NCI-H2107 (cell line): Measurements from ENCODE around the gene PRICKLE3.

Experiments
- DNase-seq: peaks from one replicate; lab custom pipeline; 2025; lab: John Stamatoyannopoulos, UW

The PRICKLE3 gene

GRCh38 chrX:49205443-49205842 is 19.3 kb upstream of the PRICKLE3 start:
- DNase-seq: no peak

GRCh38 chrX:49204709-49205108 is 18.5 kb upstream of the PRICKLE3 start:
- no peak for DNase-seq

DNA sequence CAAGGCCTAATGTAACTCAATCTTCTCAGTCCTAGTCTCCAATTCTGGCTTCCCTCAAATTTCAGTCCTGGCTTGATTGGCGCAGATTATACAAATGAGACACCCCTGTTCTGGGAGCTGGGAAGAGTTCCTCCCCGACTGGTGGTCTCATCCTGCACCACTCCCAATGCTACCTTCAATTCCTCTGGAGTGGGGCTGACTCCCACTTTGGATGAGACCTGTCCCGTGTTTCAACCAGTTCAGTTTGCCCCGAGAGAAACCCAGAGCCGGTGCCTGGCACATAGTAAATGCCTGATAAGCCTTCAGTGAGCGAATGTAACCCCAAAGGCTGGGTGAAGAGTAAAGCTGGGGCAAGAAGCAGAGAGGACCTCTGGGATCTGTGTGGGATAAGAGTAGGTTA is 17.8 kb upstream of the PRICKLE3 start:
- DNase-seq: no peak

DNA sequence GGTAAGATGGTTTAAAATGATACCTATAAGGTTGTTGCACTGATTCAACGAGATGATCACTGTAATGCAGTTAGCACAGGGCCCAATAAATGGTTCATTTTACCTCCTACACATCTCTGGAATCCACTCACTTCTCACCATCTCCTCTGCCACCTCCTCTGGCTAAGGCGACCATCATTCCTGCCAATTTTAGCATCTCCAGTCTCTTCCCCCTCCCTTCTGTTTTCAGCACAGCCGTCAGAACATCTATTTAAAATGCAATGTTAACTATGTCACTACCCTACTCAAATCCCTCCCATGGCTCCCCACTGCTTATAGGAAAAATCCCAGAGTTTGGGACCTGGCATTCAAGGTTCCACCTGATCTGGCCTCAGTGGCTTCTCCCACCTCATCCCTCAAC is 17.4 kb upstream of the PRICKLE3 start:
- no peak for DNase-seq

- no peak for DNase-seq
These were observed 15.8 kb upstream of the PRICKLE3 start for GRCh38 chrX:49202022-49202421.

DNA sequence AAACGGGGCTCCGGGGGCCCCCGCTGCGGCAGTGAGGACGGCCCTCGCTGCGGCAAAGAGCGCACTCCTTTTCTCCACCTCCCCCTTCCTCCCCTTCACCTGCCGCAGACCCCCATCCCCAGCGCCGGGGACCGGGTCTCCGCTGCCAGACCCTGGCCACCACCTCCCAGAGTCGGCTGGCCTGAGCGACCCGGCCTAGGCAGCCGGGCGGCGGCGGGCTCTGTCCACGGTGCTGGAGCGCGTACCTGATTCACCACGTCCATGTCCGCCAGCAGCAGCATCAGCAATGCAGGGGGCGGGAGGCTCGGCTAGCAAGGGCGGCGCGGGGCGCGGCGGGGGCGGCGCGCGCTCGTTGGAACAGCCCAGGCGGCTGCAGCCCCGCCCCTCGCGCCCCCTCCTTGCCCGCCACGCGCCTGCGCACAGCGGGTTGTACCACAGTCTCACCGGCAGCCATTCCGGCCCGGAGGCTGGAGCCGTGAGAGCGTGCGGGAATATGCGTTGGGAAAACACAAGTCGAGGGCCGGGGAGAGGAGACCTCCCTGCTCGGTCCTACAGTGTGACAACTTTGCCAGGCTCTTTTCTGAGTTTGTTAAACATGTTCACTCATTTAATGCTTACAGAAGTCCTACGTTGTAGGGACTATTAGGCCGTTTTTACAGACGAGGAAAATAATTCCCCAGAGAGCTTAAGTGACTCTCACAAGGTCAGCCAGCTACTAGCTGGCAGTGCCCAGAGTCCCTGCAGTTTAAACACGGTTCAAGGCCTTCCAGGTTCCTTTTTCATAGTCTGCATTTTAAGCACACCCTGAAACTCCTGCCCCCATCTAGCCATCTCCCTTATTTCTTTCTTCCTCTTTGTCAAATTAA is 14.0 kb upstream of the PRICKLE3 start, which contains the start of gene SYP:
Gene SYP, minus strand, starts transcription at position 288 of the 866 bp plus-strand sequence. Its CDS starts 7 bp downstream, at position 281.
- DNase-seq: peak; percentile 80

- DNase-seq: no peak
These were observed 13.1 kb upstream of the PRICKLE3 start for GRCh38 chrX:49199315-49199595.

DNA sequence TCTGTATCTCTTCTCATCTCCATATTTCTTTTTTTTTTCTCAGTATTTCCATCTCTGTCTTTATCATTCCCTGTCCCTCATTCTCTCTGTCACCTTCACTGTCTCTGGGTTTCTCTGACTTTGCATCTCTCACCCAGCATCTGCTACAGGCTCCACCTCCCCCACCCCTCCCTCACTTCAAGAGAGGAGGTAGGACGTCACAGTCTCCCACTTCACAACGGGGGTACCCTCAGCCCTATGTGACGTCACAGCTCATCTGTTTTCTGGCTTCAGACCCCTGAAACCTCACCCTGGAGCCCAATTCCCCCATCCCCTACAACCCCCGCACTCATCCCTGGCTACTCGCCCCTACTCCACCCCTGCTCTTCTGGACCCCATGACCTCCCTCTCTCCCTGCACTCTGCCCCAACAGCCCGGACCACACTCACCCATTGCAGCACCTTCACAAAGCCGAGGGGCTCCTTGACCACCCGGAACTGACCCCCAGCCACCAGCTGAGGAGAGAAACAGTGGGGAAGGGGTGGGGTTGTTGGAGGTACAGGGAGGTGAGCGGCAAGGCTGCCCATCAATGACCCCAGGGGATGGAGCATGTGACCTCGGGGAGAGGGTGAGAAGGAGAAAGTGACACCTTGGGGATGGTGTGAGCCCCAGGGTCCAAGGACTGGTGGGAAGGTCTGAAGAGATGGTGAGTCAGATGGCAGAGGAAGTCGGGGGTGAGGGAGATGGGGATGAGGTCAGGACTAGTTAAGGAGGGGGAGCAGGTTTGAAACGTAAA is 12.6 kb upstream of the PRICKLE3 start:
- DNase-seq: no peak

GRCh38 chrX:49197543-49198087 is 11.4 kb upstream of the PRICKLE3 start:
- no peak for DNase-seq

DNA sequence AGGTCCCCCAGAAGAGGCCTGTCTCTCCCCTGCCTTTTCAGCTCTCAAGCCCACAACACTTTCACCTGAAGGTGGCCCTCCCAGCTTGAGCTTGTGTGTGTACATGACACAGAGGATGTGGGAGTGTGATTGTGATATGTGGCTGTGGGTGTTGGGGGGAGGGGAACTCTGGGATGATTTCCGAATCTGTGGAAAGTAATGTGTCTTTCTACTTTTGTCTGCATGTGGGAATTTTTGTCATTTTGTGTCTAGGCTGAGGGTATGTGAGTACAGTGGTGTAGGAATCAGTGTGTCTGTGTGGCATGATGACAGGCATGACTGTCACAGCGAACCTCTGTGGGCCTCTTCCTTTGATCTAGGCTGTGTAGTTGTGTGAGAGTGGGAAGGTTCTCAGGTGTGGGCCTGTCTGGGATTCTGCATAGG is 7.4 kb upstream of the PRICKLE3 start:
- DNase-seq: no peak

DNA sequence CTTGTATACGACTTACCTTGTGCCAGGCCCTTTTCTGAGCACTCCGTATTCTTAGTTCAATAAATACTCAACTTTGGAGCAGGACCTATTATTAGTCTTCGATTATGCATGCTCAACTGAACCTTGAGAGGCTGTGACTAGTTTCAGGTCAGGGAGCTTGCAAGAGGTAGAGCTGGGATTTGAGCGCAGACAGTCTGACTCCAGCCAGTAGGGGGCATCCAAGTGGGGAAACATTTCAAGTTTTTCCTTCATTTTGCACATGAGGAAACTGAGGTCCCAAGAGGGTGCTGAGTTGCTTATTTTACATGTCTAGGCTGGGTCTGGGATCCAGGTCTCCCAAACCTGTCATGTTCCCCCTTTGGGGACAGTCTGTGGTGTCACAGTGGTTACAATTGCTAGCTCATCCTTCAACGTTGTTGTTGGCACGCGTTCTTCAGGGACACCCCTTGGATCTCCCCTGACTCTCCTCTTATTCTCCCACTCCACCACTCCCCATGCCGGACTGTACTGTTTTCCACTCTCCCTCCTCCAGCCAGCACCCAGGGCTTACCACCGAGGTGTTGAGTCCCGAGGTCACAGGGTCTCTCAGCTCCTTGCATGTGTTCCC is 6.7 kb upstream of the PRICKLE3 start:
- no peak for DNase-seq

DNA sequence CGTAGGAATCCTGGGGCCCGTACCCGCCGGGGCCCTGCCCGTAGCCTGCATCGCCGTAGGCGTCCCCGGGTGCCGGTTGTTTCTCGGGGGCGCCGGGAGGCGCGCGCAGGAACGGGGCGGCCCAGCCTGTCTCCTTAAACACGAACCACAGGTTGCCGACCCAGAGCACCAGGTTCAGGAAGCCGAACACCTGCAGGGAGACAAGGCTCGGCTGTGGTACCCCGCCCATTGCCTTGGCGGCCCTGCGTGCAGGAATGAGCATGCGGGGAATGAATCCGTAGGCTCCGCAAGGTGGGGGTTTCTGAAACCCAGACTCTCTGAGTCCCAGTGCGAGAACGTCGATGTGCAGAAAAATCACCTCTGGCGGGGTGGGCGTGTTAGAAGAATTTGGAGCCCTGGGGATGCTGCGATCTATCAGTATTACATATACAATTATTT is 5.4 kb upstream of the PRICKLE3 start:
- no peak for DNase-seq

DNA sequence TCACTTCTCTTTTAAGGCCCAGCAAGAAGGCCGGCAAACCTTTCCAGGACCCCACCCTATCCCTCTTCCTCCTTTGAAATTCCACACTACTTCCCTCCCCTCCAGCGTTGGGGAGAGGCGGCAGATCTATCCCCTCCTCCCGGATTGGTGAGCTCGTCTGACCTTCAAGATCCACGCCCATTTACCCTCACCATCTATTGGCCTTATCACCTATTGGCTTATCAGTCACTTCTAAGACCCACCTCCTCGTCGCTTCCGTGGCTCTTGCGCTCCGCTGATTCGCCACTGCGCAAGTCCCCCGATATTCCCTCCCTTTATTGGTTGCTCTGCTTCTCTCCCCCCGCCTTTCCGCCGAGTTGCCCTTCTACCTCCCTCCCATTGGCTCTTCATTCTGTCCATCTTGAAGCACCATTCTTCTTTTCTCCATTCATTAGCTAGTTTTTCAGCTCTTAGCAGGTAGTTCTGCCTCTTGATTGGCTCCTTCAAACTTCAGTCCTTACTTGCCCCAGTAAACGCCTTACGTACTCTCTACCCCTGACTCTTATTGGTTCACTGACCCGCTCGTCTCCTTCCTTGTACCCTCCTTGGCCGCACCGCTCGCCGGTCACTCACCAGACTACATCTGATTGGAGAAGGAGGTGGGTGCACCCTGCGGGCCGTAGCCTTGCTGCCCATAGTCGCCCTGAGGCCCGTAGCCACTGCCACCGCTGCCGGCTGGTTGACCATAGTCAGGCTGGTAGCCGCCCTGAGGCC is 4.8 kb upstream of the PRICKLE3 start:
- peak; percentile 95 for DNase-seq

- no peak for DNase-seq
These were observed 3.4 kb upstream of the PRICKLE3 start for GRCh38 chrX:49189606-49190005.

DNA sequence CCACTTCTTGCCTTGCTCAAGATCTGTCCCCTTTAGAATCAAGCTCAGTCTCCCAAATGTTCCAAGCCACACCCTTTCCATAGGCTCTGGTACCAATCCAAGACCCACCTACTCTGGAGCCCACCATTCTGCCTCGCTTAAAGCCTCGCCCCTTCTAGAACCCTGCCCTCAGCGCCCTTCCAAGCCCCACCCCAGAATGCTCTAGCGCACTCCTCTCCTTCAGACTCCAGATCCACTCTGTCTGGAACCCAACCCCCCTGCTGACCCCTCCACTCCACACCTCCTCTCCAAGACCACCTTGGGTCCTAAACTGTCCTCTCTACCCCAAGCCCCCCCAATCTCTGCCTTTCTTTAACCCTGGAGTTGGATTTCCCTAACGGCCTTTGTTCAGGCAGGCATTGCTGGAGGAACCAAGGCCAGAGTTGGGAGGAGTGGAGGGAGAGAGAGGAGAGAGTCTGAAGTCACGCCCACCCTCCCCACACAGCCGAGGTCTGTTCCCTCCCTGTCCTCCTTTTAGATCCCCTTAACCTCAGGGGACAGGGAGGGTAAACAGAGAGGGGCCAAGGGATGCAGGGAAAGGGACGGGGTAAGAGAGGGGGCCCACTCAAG is 2.4 kb upstream of the PRICKLE3 start:
- DNase-seq: no peak

DNA sequence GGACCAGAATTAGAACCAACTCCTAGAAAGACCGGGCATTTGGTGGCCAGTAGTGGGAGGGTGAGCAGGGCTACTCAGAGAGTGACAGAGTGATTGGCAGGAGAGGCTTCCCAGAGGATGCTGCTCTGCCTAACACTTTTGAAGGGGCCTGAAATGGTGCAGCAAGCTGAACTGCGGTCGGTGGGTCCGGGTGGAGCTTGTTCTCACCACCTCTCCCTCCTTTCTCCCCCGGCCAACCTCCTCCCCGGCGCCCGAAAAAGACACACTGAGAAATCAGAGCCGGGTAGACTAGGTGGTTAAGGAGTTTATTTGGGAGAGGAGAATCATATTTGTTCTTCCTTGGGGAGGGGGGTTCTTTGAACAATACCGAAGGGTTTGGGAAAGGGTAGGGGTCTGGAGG is 1.4 kb upstream of the PRICKLE3 start:
- no peak for DNase-seq

- no peak for DNase-seq
These were observed 838 bp upstream of the PRICKLE3 start for GRCh38 chrX:49187028-49187394.

GRCh38 chrX:49184294-49185281 is 1.6 kb downstream of the PRICKLE3 start:
- DNase-seq: peak; percentile 95

GRCh38 chrX:49183701-49184281 is 2.4 kb downstream of the PRICKLE3 start:
- DNase-seq: no peak

DNA sequence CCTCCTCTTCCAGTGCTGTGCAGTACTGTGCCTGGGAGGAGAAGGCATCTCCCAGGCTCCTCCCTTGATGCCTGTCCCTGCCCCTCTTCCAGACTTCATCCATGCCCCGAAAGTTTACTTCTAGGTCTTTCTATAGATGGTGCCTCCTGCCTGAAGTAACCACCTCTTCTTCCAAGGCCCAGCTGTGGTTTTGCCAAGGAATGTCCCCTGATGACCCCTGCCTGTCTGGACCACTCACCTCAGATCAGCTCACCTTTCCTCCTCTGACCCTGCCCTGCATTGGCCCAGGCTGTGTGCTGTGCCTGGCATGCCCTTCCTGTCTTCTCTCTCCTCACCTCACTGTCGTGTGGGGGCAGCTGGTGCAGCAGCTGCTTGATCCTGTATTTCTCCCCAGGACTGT is 6.8 kb downstream of the PRICKLE3 start:
- no peak for DNase-seq
